Stimulated activated CD4-positive, alpha-beta T cell treated with anti-CD3 and anti-CD28 coated beads, Interleukin-4, amount 100 ng/mL, for 24 hours (primary cell): ENCODE results near the gene C1orf87.

Experiments used
- DNase-seq: peaks from one replicate; pipeline ENCODE4 v3.0.0-alpha.2; 2020

C1orf87 gene

GRCh38 chr1:59945790-59946189 is 127.8 kb downstream of the C1orf87 start:
- DNase-seq, result no peak
